HG02588 (cell line): ENCODE measurements around the gene ADCK2.
A peak's percentile ranks its signal among the peaks of the same experiment; 100 is the strongest.
"Not testable (repeated sequence)": the region's sequence is repeated elsewhere in the genome, so short reads cannot be mapped to it uniquely, and the experiment has no call there.

Source experiments
- ATAC-seq: cut with Tn5 transposase; IDR thresholded peaks from one replicate; pipeline ENCODE4 v1.9.1; 2021; ENCODE audit warnings: mild to moderate bottlenecking, moderate library complexity; ENCODE audit not compliant: unreplicated experiment

The ADCK2 gene

DNA sequence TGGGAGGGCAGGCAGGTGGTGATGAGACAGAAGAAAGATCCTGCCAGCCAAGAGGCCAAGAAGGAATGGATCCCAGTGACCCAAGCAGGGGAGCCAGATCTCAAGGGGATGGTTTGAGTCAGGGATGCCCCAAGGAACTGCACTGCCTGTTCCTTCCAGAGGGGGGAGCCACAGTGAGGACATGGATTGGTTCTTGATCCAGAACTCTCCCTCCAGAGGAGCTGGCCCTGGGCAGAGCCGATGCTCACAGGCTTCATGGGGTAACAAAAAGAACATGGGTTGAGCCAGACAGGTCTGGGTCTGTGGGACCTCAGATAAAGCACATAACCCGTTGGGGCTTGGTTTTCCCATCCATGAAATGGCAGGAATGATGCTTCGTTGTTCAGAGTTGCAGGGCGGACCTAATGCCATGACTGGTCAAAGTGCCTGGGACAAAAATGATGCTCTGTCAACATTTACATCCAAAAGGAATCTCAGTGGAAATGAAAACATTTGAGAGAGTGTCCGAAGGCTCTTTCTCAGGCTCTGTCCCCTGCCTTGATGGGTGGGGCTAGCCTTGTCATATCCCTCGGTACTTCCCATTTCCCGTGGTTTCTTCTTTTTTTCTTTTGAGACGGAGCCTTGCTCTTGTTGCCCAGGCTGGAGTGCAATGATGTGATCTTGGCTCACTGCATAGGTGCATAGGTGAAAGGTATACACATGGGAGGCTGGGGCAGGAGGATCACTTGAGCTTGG is 27.4 kb upstream of the ADCK2 start:
- ATAC-seq: no peak

DNA sequence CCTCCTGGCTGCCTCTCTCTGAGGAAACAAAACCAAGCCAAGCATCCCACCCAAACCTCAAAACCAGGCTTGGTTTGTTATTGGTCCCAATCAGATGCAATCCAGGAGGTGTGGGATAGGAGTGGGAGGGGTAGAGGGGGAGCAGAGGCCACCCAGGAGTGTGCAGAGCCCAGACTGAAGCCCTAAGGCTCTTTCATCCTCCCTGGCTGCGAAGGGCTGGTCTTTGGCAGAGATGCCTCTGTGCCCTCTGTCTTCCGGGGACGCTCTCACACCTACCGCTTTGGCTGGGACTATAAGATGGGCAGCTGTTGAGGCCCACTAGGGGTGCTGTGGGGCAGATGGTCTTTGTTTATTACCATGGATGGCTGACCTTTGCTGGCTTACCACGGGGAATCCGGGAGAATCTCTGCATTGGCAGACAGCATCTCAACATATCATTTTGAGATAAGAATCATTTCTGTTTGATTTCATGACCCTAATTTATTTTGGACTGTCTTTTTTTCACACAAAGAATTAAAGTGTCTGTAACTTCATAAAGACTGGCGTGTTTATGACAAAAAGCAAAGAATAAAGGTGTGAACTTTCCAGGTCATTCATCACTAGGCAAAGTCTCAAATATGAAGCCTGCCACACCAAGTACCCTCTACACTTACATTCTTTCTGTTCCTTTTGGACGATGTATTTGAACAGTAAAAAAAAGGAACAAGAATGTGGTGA is 25.7 kb upstream of the ADCK2 start:
- peak; percentile 90 for ATAC-seq

DNA sequence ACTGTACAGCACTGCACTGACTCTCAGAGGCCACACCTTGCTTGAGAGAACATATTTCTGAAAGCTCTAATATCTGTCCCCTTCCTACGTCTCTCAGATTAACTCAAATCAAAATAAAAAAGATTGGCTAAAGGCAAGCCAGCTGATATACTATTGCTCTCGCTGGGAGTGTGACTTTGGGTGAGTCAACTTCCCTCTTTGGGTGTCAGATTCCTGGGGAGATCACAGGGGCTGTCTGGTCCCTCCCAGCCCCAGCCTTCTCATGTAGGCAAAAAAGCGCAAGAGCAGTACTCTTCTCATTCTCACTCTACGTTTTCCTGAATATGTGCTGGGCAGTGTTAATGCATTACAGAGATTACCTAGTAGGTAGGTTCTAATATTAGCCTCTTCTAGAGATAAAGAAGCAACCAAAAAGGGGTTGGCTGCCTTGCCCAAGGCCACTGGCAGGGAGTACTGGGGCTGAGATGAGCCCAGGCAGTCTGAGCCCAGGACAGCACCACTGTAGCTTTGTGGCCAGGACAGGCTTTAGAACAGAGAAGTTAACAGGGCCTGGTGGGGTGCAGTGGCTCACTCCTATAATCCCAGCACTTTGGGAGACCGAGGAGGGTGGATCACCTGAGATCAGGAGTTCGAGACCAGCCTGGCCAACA is 23.1 kb upstream of the ADCK2 start:
- ATAC-seq: no peak

DNA sequence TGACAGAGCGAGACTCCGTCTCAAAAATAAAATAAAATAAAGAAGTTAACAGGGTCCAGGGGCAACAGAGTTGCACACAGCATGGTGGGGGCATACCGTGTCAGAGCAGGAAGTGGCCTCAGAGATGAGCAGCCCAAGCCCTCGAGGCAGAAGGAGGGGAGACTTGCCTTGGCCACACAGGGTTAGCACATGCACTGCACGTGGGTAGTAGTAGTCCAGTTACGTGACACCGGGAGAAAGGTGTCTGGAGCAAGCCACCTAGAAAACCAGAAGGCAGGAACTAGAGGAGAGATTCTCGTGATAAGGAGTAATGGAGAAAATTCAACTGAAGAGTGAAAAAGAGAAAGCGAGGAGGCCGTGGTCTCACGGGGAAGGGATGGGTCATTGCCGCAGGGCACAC is 22.4 kb upstream of the ADCK2 start:
- ATAC-seq: no peak

DNA sequence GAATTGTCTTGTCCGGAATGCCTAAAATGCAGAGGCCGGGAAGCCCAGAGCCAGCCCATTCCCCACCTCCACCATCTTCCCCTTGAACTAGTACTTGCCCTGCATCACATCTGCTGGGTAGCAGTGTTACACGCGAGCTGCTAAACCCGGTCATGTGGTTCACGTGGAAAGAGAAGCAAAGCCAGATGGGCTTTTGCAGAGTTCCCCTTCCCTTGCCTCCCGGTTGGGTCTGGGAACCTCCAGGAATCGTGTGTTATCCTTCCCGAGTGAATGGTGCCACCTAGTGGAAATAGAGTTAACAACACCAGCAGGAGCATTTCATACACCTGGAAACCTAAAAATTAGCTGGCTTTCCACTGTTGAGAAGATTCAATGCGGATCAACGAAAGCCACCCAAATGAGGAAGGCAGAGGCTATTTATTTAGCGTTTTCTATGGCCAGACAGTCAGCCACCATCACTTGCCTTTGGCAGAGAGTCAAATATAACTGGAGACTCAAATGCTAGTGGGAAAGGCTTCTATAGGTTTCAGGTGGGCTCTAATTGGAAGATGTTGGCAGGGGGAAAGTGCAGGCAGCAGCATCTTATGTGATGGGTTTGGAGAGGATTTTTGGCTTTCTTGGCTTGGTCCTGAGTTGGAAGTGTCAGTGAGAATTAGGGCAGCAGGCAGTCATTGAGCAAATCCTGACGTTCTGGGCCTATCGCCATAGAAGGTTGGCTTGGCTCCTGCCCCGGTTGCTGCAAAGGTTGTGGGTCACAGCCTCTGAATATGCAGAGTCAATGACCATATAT is 19.2 kb upstream of the ADCK2 start:
- no peak for ATAC-seq

DNA sequence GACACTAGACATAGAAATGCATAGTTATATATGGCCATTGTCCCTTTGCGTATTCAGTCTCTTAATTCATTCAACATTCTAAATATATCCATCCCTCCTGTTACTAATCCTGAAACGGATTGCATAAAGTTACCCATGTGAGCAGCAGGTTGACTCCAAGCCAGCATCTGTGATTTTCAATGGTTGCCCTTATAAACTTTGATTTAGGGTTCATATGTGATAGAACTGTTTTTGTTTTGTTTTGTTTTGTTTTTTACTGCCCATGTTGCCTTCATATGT is 18.7 kb upstream of the ADCK2 start:
- no peak for ATAC-seq

DNA sequence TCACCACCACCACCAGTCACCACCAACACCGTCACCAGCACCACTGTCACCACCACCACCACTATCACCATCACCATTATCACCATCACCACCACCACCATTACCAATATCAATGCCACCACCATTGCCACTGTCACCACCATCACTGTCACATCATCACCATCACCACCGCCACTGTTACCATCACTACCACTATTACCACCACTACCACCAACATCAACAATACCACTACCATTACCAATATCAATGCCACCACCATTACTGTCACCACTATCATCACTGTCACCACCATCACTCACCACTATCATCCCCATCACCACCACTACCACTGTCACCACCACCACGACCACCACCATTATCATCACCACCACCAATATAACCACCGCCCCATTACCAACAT is 18.1 kb upstream of the ADCK2 start:
- ATAC-seq: no peak

DNA sequence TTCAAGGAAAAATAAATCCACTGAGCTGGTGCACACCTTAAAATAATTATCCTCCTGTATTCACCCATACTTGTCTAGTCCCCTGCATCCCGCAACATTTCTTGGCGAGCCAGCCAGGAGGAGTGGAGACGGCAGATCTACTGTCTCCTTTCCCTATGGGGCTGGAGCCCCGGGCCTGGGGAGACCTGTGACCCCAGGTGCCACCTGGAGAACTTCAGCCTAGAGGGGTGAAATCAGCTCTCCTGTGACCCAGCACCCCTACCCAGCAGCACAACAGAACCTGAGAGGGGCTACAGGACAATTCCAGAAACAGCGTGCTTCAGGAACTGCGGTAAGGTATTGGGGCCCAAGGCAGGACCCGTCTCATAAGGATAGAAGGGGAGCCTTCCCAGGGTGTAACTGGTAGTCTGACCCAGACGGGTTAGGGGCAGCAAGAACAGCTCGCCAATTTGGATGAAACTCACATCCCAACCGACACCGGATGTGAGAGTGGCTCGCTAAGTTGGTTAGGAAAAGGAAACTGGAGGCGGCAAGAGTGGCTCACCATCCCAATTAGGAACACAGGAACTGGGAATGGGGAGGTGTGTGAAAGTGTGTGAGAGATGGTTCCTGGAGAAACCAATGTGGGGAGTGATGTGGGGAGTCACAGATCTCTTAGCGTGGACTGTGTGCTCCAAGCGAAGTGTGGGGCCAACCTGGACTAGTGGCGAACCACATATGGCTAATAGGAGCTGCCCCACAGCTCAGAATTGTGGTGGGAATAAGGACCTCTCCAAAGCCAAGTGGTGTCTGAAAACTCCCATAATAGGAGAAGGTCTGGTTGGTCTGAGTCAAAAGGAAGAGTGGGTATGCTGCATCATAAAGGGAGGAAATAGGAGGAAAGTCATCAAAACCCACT is 17.0 kb upstream of the ADCK2 start:
- ATAC-seq: no peak

DNA sequence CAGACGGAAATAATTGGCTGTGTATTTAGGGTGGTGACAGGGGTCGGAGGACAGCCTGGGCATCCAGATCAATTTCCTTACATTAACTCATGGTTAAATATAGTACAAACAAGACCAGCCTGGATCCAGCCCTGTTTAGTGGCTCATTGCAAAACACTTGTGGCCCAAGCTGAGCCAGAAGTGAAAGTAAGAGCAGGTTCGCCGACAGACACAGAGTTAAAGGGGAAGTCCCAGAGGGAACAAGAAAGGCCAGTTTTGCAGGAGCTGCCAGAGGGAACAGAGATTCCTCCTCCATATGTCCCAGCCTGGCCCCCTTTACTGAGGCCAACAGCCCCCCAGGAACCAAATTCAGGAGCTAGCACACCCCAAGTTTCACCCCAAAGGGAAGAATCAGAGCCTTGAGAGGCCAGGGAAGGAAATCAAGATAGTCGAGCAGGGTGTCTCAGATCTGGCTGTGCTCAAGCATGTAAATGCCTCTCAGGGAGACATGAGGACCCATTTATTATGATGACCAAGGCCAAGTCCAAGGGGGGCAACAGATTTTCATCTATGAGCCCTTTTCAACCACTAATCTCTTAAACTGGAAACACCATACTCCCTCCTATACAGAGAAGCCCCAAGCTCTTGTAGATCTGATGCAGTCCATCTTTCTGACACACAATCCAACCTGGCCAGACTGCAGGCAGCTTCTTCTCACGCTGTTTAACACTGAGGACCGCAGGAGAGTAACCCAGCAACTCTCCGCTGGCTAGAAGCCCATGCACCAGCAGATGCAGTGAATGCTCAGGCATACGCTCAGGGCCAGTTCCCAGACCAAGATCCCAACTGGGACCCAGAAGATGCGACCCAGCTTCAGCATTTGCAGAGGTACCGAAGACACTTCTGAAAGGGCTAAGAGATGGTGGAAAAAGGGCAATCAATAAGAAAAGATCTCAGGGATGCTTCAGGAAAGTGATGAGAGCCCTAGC is 15.9 kb upstream of the ADCK2 start:
- ATAC-seq: peak; percentile 77

DNA sequence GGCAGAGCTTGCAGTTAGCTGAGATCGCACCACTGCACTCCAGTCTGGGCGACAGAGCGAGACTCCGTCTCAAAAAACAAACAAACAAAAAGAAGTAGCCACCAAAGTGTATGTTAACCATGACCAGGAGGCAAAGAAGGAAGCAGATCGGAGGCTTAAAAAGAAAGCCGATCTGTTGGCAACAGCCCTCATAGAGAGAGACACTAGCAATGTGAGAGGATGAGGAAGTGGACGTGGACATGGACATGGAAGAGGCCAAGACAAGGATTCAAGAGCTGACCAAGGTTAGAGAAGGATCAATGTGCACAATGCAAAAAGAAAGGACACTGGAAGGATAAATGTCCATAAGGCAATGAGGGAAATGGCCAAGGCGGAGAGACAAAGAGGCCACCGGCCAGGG is 14.9 kb upstream of the ADCK2 start:
- ATAC-seq: no peak

DNA sequence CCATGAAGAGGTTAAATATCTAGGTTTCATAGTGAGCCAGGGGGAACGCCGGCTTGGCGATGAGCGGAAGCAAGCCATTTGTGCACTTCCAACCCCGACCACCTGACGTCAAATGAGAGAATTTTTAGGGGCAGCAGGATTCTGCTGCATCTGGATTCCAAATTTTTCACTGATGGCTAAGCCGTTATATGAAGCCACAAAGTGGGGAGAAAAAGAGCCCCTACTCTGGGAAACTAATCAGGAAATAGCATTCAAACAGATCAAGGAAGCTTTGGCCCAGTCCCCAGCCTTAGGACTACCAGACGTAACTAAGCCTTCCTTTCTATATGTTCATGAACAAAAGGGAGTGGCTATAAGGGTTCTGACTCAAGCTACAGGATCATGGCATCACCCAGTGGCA is 12.9 kb upstream of the ADCK2 start:
- no peak for ATAC-seq

DNA sequence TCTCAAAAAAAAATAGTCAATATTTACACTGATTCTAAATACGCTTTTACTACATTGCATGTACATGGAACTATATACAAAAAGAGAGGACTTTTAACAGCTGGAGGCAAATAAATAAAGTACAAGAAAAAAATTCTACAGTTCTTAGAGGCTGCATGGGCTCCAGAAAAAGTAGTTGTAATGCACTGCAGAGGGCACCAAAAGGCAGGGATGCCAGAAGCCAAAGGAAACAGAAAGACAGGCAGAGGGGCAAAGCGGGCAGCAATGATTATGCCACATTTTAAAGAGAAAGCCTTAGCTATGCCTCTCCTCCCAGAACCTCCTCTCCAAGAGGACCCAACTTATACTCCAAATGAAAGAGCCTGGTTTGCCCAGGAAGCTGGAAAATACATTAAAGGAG is 11.6 kb upstream of the ADCK2 start:
- no peak for ATAC-seq

DNA sequence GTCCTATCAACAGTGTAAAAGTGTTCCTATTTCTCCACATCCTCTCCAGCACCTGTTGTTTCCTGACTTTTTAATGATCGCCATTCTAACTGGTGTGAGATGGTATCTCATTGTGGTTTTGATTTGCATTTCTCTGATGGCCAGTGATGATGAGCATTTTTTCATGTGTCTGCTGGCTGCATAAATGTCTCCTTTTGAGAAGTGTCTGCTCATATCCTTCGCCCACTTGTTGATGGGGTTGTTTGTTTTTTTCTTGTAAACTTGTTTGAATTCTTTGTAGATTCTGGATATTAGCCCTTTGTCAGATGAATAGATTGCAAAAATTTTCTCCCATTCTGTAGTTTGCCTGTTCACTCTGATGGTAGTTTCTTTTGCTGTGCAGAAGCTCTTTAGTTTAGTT is 9.8 kb upstream of the ADCK2 start:
- ATAC-seq: not testable (repeated sequence)

DNA sequence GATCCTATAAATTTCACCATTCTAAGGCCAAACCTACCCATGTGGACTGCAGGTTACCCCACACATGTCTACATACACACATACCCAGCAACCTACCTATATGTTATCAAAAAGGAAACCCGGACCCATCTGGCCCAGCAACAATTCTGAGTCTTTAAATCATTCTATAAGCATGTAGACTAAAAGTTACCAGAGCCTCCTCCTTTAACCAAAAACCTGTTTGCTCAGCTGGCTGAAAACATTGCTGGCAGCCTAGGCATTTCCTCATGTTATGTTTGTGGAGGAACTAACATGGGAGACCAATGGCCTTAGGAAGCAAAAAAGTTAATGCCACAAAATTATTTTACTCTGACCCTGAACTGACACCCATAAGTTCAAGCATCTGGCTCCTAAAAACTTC is 5.3 kb upstream of the ADCK2 start:
- no peak for ATAC-seq

DNA sequence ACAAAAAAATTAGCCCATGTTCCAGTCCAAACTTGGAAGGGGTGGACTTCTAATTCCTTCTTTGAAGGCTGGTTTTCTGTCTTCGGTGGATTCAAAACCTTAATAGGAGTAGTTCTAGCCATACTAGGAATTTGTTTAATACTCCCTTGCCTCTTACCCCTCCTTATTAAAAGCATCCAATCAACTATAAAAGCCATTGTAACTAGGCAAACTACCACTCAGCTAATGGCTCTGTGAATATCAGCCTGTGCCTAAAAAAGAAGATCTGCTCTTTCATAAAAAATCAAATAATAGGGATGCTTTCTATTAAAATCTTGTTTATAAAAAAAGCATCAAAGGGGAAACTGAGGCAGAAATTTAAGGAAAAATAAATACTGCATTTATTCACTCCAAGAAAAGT is 4.1 kb upstream of the ADCK2 start:
- ATAC-seq: no peak

DNA sequence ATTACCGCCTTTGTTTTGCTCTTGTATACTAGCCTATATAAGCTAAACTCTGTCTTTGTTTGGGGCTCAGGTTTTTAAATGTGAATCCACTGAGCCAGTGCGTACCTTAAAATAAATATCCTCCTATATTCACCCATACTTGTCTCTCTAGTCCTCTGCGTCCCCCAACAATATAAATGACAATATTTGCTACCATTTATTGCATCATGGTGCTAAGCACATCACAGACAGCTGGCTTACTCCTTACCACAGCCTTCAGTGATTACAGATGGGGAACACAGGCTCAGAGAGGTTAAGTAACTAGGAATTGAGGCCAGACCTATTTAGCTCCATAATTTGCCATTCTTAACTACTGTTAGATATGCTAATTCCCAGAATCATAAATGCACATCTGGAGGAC is 3.4 kb upstream of the ADCK2 start:
- ATAC-seq: no peak

DNA sequence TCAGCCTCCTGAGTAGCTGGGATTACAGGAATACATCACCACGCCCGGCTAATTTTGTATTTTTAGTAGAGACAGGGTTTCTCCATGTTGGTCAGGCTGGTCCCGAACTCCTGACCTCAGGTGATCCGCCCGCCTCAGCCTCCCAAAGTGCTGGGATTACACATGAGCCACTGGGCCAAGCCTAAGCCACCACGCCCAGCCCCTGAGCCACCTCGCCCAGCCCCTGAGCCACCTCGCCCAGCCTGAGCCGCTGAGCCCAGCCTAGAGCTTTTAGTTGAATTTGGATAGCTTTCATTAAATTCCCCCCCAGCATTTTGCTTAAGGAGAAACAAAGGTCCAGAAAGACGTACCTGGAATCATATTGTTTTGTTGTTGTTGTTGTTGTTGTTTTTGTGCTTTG is 2.9 kb upstream of the ADCK2 start:
- not testable (repeated sequence) for ATAC-seq

DNA sequence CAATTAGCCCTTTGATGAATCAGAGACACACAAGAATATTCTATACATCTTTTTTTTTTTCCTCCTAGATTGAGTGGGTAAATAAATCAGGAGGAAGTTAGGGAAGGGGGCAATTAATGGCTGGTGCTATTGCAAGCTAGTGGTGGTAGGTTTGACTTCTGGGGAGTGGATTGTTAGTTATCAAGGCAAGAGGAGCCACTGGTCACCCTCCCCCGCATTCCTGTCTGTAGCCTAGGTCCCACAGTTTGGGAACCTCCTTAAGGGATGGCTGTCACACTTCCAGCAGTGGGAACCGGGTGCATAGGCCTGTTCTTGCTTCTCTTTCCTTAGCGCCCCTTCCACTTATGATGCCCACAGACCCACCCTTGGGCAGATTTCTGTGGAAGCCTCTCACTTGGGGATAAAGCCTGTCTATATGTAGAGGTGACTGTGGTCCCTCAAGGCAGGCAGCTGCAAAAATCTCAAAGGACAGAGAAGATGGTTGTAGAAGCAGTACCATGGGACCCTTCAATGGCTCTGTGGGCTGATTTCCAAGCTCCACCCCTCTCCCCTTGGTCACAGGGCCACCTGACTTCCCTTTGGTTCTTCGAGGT is 2.3 kb upstream of the ADCK2 start:
- no peak for ATAC-seq

DNA sequence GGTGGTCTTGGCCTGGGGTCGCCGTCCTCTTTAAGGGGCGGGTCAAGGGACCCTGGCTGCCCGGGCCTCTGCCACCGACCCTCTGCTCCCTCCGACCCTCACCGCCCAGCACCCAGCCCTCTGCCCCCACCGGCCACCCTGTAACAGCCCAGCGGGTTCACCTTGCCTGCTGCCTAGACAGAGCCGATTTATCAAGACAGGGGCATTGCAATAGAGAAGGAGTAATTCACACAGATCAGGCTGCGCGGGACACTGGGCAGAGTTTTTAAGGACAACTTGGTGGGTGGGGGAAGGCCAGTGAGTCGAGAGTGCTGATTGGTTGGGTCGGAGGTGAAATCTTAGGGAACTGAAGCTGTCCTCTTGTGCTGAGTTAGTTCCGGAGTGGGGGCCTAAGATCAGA is 779 bp upstream of the ADCK2 start:
- ATAC-seq: no peak
